Activated CD8-positive, alpha-beta memory T cell treated with anti-CD3 and anti-CD28 coated beads for 36 hours (primary cell): Measurements from ENCODE around the gene IL23A. TPM values are rescaled to one million over a fixed set of nuclear protein-coding genes. Genes with fewer than 3 reads are reported as not detected.
"Not testable (repeated sequence)": the region's sequence is repeated elsewhere in the genome, so short reads cannot be mapped to it uniquely, and the experiment has no call there.

Experiments
- CTCF ChIA-PET: fragments of 350-600 bp; sonication (Branson Sonifier 250); formaldehyde crosslinking; loops from one replicate; lab custom pipeline; 2021; ENCODE audit warnings: antibody characterized with exemption; lab: Charles Lee
- POLR2A ChIA-PET: fragments of 350-600 bp; sonication (Branson Sonifier 250); formaldehyde crosslinking; loops from one replicate; lab custom pipeline; 2021; ENCODE audit warnings: antibody characterized with exemption; lab: Charles Lee
- total RNA-seq, 2 experiments: library from RNA; stranded (reverse); gene quantifications; one replicate each; pipeline ENCODE4 v1.2.3, GENCODE V29; 2021

Gene IL23A
- total RNA-seq, 2 experiments from 2014 or later, result 45.9 to 46.1 TPM

DNA sequence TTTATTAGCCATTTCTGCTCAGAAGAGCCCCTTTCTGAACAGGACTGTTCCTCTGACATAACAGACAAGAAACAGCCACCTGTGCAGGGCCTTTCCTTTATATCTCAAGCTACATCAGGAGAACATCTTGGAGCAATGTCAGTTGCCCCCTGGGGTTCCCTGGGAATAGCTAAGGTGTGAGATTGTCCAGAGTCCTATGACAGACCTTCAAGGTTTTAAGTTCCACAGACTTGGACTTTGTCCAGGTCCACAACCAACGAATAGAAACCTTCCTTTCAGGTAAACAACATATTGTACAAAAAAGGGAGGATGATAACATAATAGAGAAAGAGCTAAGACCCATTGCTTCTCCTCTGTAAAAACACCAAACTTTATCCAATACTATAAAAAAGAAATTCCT, 2.9 kb downstream of the IL23A start:
- ChIA-PET CTCF (interaction anchor here (0.9 to 4.0 kb wide), 3 partner anchors 9 to 25 kb away, joined by 3 to 13 read pairs (median 4); partner anchors contain the start of genes CNPY2 and STAT2), POLR2A (interaction anchor here (0.6 to 1.0 kb wide), 2 partner anchors 9 to 16 kb away, joined by 4 to 22 read pairs; no protein-coding TSS in a partner anchor)

DNA sequence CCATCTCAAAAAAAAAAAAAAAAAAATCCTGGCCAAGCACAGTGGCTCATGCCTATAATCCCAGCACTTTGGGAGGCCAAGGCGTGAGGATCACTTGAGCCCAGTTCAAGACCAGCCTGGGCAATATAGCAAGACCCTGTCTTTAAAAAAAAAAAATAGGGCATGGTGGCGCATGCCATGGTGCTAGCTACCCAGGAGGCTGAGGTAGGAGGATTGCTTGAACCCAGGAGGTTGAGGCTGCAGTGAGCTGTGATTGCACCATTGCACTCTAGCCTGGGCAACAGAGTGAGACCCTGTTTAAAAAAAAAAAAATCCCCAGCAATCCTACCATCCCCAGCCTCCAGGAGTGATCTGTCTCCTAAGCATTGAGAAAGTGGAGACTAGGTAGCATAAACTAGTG, 3.6 kb downstream of the IL23A start:
- ChIA-PET CTCF (interaction anchor here (0.7 to 4.0 kb wide), 2 partner anchors 26 to 117 kb away, joined by 5 to 13 read pairs; partner anchors contain the start of gene CNPY2), POLR2A (interaction anchor here (0.7 to 1.0 kb wide), 3 partner anchors 11 to 119 kb away, joined by 3 to 6 read pairs (median 4); no protein-coding TSS in a partner anchor)

DNA sequence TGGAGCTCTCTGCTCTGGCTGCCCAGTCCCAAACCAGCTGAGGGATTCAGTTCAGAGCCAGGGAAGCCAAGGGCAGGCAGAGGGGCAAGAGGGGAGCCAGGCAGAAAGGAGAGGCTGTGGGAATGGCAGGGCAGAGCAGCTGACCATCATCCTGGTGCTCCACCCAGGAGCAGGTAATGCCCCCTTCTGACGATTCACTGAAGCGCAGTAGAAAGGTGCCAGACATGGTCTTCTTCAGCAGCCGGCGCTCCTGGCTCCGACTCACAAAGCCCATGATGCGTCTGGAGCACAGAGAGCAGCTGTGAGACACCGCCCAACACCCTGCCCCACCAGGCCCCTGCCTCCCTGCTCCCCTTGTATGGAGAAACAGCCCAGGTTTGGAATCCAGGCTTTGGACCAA, 8.0 kb downstream of the IL23A start:
- POLR2A ChIA-PET, result no interaction called here

DNA sequence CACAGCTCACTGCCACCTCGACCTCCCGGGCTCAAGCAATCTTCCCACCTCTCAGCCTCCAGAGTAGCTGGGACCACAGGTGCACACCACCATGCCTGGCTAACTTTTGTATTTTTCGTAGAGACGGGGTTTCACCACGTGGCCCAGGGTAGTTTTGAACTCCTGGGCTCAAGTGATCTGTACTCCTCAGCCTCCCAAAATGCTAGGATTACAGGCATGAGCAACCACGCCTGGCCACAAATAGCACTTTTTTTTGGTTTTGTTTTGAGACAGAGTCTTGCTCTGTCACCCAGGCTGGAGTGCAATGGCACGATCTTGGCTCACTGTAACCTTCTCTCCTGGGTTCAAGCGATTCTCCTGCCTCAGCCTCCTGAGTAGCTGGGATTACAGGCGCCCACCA, 8.6 kb downstream of the IL23A start:
- POLR2A ChIA-PET, result not testable (repeated sequence)
- CTCF ChIA-PET, result interaction anchor here (1.1 to 1.2 kb wide), 2 partner anchors 39 to 101 kb away, joined by 3 read pairs; no protein-coding TSS in a partner anchor

More for the DNA sequence above, 8.0 kb downstream of the IL23A start:
- CTCF ChIA-PET, result interaction anchor here (1.1 to 1.2 kb wide), 2 partner anchors 40 to 100 kb away, joined by 3 read pairs; no protein-coding TSS in a partner anchor

DNA sequence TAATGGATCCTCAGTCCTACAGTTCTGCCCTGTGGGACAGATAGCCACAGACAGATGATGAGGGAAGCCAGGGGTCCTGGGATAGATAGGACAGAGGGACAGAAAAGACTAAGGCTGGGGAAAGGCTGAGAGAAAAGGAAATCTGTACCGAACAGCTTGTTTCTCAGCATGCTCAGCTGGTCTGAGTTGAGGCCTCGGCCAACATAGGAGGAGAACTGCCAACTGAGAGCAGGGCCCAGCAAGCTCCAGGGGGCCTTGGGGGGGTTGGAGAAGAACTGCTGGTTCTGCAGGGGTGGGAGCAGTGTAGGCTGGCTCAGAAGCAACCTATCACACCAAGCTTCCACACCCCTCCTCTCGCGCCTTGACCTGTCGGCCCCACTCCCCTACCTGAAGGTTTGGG, 10.1 kb downstream of the IL23A start:
- CTCF ChIA-PET, result no interaction called here
- POLR2A ChIA-PET, result interaction anchor here (1.0 kb wide), 1 partner anchor 9 kb away, joined by 3 read pairs; no protein-coding TSS in a partner anchor

DNA sequence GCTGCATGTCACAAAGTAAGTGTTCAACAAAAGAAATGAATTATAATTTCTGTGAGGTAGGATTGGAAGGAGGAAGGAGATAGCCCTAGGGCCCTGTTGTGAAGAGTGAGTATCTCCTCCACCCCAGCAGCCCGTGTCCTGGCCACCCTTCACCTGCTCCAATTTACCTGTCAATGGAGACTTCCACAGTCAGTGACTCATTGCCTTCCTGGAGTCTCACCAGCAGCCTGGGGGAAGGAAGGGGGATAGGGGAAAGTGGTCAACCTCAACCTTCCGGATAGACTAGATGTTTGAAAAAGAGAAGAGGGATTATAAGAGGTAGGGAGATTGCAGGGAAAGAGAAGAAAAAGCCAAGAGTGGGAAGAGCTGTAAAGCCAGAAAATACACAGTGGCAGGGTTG, 12.0 kb downstream of the IL23A start:
- CTCF ChIA-PET, result interaction anchor here (1.0 to 1.7 kb wide), 2 partner anchors 10 to 17 kb away, joined by 3 to 4 read pairs; partner anchors contain the start of gene PAN2

DNA sequence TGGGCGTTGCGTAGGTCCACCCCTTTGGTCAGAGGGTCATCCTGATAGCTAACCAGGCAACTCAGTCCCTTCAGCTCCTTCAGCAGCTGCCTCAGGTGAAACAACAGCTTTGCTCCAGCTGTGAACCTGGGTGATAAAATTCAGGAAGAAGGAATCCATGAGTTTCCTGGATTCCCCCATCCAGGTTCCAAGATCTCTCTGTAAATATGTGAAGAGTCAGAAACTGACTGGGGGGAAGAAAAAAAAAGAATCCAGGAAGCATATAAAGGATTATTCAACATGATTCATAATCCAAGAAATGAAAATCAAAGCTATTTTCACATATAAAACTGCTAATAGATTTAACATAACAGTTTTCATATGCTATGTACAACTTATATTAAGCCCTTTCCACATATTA, 12.6 kb downstream of the IL23A start:
- ChIA-PET CTCF (interaction anchor here (0.6 to 1.7 kb wide), 3 partner anchors 11 to 195 kb away, joined by 3 to 4 read pairs (median 3); partner anchors contain the start of gene PAN2), POLR2A (no interaction called here)

More for the DNA sequence above, 12.0 kb downstream of the IL23A start:
- POLR2A ChIA-PET, result no interaction called here

DNA sequence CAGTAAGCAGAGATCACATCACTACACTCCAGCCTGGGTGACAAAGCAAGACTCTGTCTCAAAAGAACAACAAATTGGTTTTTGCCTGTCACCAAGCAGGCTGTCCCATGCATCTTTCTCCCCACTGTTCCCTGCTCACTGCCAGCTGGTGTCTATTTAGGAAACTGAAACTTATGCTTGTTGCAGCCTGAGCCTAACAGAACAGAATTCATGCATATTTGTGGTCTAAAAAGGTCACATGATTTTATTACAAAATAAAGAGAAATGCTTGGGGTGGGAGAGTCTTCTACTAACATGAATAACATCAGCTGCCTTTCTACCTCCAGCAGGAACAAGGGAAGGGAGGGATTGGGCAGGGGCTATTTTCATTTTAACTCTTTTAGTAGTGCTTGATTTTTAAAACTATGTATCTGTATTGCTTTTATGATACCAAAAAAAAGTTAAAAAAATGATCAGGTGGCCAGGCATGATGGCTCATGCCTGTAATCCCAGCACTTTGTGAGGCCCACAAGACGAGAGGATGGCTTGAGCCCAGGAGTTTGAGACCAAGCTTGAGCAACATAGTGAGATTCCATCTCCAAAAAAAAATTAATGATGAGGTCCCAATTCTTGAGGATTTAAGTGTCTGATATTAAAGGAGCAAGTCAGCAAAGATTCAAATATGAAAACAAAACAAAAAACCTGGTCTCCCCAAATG, 20.3 kb downstream of the IL23A start:
- ChIA-PET POLR2A (interaction anchor here (0.5 to 3.7 kb wide), 9 partner anchors 15 to 170 kb away, joined by 3 to 28 read pairs (median 5); partner anchors contain the start of genes IL23A, PAN2, SMARCC2 and TIMELESS), CTCF (interaction anchor here (0.5 to 2.6 kb wide), 5 partner anchors 18 to 105 kb away, joined by 3 to 13 read pairs (median 4); partner anchors contain the start of genes ANKRD52 and IL23A)

DNA sequence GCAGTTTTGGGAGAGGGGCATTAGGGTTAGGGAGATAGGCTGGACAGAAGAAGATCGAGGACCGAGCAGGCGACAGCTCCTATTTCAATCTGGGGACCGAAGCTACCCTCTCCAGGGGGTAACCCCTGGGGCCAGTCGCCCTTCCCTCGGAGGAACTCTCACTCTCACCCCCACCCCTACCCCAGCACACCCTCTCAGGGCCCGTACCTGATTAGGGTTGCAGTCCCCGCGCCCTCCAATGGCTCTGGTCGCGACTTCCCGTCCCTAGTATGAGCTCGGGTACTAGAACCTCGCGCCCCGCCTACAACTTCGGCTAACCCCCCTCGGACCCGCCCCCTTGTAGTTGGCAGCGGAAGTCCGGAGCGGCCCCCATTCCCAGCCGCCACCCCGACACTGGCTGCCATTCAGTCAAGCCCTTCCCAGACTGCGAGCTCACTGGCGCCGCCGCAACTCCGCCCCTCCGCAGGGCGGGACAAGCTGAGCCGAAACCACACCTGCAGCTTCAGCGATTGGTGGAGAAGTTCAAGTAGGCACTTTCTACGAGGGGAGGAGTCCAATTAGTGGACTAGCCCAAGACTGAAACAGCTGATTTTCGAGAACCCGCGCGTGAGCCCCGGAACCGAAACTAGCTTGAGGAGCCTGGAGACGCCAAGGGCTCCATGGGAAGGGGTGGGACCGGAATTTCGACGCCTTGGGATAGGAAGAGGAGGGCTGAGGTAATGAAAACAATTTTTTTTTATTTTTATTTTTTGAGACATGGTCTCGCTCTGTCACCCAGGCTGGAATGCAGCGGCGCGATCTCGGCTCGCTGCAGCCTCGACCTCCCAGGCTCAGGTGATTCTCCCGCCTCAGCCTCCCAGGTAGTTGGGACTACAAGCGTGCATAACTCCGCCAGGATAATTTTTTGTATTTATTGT, 21.4 kb downstream of the IL23A start, which contains the start of gene STAT2:
STAT2 (minus strand) TSS at position 257 of the 917 bp plus-strand sequence. CDS start 3,536 bp downstream, outside the sequence.
- POLR2A ChIA-PET, result interaction anchor here (0.5 to 3.7 kb wide), 13 partner anchors 9 to 171 kb away, joined by 3 to 28 read pairs (median 5); partner anchors contain the start of genes CNPY2, IL23A, PAN2 and SMARCC2
- CTCF ChIA-PET, result interaction anchor here (0.5 to 2.6 kb wide), 6 partner anchors 9 to 277 kb away, joined by 3 to 13 read pairs (median 4); partner anchors contain the start of gene IL23A

DNA sequence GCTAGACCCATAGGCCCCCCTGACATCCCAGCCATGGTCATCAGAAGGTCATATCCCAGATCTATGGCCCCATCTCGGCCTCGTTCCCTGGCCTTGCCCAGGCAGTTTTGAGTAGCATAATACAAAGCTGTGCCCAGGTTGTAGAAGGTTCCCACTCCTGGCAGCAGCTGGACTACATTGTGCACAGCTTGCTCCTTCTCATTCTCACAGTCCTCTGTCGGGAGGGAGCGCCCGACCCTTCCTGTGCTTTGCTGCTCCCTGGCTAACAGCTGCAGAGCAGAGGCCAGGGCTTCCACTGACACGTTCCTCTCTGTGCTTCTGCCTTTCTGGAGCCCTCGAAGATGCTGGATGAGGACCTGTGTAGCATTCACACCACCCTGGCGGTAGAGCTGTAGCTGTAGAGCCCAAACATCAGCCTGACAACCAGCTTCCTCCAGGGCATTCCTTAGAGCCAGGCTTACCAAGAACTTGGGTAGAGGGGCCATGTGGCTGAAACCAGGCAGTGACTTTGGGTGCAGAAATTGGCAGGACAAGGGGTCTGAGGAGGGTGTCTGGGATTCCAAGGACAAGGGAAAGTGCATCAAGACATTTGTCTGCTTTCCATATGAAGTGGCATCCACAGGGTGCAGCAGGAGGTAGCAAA, 22.9 kb downstream of the IL23A start:
- ChIA-PET POLR2A (interaction anchor here (0.6 to 3.7 kb wide), 3 partner anchors 11 to 89 kb away, joined by 3 to 28 read pairs (median 4); partner anchors contain the start of gene IL23A), CTCF (interaction anchor here (1.0 to 2.6 kb wide), 2 partner anchors 31 to 103 kb away, joined by 3 to 11 read pairs; no protein-coding TSS in a partner anchor)

DNA sequence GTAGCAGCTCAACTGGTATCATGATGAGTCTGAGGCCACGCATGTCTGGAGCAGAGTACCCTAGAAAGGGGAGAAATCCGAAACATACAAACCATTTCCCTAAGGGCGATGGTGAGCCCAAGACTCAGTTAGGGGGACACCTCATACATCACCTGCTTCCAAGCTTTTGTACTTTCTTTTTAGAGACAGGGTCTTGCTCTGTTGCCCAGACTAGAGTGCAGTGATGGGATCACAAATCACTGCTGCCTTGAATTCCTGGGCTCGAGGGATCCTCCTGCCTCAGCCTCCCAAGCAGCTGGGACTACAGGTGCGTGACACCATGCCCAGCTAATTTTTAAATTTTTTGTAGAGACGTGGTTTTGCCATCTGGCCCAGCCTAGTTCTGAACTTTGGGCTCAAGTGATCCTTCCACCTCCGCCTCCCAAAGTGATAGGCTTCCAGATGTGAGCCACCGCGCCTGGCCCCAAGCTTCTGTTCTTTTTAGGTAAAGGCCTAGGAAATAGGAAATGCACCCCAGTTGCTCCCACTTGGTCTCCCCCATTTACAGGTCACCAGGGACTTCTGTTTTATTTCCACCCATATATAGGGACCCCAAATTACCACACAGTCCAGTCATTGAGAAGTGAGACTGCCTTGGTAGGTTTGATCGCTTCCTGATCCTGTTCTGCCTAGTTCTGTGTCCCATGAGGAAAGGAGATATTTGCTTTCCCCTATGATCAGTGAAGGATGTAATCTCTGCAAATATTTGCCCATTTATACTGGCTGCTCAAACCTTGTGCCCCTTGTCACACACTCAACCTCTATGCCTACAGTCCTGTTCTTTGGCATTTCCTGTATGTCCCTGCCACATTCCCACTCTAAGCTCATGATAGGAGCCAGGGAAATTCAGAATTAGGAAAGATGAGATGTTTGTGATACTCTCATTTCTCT, 23.7 kb downstream of the IL23A start, which contains the start of gene APOF:
APOF (minus strand) TSS at position 728 of the 930 bp plus-strand sequence; CDS start at position 616, 112 bp downstream.
- CTCF ChIA-PET, result interaction anchor here (1.0 kb wide), 1 partner anchor 32 kb away, joined by 3 read pairs; no protein-coding TSS in a partner anchor
- POLR2A ChIA-PET, result interaction anchor here (3.7 kb wide), 1 partner anchor 24 kb away, joined by 28 read pairs; the partner anchor contains the start of gene IL23A

DNA sequence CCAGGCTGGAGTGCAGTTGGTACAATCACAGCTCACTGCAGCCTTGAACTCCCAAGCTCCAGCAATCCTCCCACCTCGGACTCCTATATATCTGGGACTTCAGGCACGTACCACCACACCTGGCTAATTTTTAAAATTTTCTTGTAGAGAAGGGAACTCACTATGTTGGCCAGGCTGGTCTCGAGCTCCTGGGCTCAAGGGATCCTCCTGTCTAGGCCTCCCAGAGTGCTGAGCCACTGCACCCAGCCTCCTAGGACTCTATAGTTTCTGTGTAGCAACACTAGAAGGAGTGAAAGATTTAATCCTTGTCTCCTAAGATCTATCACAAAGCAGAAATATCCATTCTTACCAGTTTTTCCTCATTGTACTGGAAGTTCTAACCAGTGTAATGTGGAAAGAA, 28.3 kb downstream of the IL23A start:
- ChIA-PET POLR2A (no interaction called here), CTCF (interaction anchor here (0.5 to 0.7 kb wide), 2 partner anchors 9 to 135 kb away, joined by 4 read pairs; no protein-coding TSS in a partner anchor)

DNA sequence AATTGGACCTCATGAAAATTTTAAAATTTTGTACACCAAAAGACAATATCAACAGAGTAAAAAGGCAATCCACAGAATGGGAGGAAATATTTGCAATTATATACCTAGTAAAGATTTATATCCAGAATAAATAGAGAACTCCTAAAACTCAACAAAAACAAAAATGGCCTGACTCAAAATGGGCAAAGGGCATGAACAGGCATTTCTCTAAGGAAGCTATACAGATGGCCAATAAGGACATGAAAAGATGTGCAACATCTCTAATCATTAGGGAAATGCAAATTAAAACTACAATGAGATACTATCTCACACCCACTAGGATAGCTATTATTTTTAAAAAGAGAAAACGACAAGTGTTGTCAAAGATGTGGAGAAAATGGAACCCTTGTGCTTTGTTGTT, 34.8 kb downstream of the IL23A start:
- ChIA-PET CTCF (no interaction called here), POLR2A (no interaction called here)

DNA sequence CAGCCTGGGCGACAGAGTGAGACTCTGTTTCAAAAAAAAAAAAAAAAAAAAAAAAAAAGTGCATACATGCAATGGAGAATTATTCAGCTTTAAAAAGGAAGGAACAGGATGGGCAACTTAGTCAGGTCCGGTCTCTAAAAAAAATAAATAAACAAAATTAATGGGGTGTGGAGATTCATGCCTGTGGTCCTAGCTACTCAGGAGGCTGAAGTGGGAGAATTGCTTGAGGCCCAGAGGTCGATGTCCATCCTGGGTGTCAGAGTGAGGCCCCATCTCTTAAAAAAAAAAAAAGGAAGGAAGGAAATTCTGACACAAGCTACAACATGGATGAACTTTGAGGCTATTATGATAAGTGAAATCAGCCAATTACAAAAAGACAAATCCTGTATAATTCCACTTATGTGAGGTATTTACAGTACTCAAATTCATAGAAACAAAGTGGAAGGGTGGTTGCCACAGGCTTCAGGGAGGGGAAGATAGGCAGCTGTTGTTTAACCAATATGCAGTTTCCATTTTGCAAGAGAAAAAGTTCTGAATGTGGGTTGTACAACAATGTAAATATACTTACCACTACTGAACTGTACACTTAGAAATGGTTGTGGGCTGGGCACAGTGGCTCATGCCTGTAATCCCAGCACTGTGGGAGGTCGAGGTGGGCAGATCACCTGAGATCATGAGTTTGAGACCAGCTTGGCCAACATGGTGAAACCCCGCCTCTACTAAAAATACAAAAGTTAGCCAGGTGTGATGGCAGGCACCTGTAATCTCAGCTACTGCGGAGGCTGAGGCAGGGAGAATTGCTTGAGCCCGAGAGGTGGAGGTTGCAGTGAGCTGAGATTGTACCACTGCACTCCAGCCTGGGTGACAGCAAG, 36.3 kb downstream of the IL23A start:
- ChIA-PET CTCF (interaction anchor here (0.6 to 1.5 kb wide), 2 partner anchors 83 to 89 kb away, joined by 4 read pairs; no protein-coding TSS in a partner anchor), POLR2A (interaction anchor here (0.6 kb wide), 1 partner anchor 101 kb away, joined by 3 read pairs; no protein-coding TSS in a partner anchor)
